ENCODE data around the gene HBA2.
"Not testable (repeated sequence)": the region's sequence is repeated elsewhere in the genome, so short reads cannot be mapped to it uniquely, and the experiment has no call there.

The HBA2 gene

DNA sequence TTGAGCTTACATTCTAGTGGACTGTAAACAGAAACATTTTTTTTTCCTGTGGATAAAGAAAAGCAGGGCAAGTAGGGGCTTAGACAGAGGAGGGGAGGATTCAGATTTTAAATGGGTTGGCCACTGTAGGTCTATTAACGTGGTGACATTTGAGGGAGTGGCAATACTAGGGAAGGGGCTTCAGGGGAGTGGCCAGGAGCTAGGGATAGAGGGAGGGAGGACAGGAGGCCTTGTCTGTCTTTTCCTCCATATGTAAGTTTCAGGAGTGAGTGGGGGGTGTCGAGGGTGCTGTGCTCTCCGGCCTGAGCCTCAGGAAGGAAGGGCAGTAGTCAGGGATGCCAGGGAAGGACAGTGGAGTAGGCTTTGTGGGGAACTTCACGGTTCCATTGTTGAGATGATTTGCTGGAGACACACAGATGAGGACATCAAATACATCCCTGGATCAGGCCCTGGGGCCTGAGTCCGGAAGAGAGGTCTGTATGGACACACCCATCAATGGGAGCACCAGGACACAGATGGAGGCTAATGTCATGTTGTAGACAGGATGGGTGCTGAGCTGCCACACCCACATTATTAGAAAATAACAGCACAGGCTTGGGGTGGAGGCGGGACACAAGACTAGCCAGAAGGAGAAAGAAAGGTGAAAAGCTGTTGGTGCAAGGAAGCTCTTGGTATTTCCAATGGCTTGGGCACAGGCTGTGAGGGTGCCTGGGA lies 13.4 kb upstream of the HBA2 start:
- no peak for DNase-seq

GRCh38 chr16:160242-160641 lies 12.4 kb upstream of the HBA2 start:
- not testable (repeated sequence) for DNase-seq

GRCh38 chr16:160691-161190 lies 11.9 kb upstream of the HBA2 start:
- no peak for DNase-seq

- no peak for DNase-seq
Measured at GRCh38 chr16:162271-162991, 10.2 kb upstream of the HBA2 start.

- not testable (repeated sequence) for DNase-seq
Measured at GRCh38 chr16:163139-163538, 9.5 kb upstream of the HBA2 start.

- DNase-seq: not testable (repeated sequence)
Measured at GRCh38 chr16:163696-164095, 9.0 kb upstream of the HBA2 start.

DNA sequence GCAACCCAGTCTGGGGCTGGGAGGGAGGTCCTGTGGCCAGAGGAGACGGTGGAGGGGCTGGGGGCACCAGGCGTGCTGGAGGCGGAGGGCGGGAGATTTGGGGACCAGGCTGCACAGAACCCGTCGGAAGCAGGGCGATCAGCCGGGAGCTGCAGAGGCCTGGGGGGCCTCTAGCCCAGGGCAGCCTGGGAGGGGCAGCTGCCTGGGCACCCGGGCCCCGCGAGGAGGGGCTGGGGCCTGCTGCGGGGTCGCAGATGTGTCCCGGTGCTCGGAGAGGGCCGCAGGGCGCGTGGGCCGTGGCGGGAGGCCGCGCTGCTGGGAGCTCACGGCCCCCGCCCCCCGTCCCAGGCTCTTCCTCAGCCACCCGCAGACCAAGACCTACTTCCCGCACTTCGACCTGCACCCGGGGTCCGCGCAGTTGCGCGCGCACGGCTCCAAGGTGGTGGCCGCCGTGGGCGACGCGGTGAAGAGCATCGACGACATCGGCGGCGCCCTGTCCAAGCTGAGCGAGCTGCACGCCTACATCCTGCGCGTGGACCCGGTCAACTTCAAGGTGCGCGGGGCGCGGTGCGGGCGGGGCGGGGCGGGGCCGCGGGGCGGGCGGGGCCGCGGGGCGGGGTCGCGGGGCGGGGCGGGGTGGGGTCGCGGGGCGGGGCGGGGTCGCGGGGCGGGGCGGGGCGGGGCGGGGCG lies 8.4 kb upstream of the HBA2 start:
- not testable (repeated sequence) for DNase-seq

DNA sequence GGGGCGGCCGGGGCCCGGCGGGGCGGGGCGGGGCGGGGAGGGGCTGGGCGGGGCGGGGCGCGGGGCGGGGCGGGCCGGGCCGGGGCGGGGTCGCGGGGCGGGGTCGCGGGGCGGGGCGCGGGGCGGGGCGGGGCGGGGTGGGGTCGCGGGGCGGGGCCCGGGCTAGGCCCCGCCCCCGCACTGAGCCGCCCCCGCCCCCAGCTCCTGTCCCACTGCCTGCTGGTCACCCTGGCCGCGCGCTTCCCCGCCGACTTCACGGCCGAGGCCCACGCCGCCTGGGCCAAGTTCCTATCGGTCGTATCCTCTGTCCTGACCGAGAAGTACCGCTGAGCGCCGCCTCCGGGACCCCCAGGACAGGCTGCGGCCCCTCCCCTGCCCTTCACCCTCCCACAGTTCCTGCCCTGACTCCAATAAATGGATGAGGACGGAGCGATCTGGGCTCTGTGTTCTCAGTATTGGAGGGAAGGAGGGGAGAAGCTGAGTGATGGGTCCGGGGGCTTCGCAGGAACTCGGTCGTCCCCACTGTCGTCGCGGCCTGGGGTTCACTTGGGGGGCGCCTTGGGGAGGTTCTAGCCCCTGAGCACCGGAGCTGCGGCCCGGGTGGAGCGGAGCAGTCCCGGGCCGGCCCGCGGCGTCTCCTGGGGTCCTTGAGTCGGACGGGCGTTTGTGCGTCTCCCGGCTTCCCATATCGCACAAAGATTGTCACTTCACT lies 7.7 kb upstream of the HBA2 start:
- peak in 1 of 2 experiments; percentile 34 for DNase-seq

DNA sequence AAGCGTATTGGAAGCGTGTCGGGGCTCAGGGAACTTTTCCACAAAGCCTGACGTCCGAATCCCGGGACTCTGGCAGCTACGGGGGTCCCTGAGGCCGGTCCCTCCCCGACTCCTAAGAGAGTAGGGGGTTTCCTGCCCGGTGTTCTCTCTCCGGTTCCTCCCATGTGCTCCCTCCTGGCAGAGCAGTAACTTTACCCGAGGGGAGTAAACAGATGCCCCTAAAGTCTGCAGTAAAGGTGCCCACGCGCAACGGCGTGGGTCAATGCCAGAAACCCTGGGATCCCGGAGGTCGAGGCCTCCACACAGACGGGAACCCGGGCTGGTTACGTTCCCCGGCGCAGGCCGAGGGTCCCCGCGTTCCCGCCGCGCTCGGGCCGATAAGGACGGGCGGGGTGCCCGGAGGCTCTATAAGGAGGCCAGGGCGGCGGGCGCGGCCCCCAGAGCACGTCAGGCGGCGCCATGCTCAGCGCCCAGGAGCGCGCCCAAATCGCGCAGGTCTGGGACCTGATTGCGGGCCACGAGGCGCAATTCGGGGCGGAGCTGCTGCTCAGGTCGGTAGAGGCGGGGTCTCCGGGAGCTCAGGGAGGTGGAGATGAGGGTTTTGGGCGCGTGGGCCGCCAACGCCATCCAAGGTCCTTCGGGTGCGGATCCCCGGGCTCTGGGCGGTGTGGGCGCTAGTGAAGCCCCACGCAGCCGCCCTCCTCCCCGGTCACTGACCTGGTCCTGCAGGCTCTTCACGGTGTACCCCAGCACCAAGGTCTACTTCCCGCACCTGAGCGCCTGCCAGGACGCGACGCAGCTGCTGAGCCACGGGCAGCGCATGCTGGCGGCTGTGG lies 6.9 kb upstream of the HBA2 start, which contains the start of gene HBM:
Gene HBM, plus strand, starts transcription at position 440 of the 836 bp plus-strand sequence. Its CDS starts 20 bp downstream, at position 460.
- DNase-seq: peak in 1 of 2 experiments; percentile 39

DNA sequence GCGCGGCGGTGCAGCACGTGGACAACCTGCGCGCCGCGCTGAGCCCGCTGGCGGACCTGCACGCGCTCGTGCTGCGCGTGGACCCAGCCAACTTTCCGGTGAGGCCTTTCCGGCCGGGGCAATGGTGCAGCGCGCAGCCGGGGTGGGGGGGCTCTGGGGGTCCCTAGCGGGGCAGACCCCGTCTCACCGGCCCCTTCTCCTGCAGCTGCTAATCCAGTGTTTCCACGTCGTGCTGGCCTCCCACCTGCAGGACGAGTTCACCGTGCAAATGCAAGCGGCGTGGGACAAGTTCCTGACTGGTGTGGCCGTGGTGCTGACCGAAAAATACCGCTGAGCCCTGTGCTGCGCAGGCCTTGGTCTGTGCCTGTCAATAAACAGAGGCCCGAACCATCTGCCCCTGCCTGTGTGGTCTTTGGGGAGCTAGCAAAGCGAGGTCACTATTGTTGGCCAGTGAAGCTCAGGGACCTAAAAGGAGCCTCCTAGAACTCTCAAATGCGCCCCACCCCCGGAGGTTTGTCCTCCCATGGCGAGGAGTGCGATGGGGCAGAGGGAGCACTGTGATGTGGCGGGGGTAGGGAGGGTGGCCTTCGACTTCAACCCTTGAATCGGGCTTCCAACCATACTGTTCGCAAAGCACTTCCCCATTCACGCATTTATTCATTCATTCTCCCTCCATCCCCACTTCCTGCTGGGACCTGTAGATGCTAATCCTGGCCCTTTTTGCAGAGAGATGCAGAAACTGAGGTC lies 6.1 kb upstream of the HBA2 start:
- no peak for DNase-seq

GRCh38 chr16:167122-167690 lies 5.5 kb upstream of the HBA2 start:
- DNase-seq: no peak

GRCh38 chr16:168424-168823 lies 4.3 kb upstream of the HBA2 start:
- DNase-seq: no peak

- DNase-seq: no peak
Measured at GRCh38 chr16:169014-169413, 3.7 kb upstream of the HBA2 start.

- DNase-seq: not testable (repeated sequence)
Measured at GRCh38 chr16:170088-170507, 2.6 kb upstream of the HBA2 start.

DNA sequence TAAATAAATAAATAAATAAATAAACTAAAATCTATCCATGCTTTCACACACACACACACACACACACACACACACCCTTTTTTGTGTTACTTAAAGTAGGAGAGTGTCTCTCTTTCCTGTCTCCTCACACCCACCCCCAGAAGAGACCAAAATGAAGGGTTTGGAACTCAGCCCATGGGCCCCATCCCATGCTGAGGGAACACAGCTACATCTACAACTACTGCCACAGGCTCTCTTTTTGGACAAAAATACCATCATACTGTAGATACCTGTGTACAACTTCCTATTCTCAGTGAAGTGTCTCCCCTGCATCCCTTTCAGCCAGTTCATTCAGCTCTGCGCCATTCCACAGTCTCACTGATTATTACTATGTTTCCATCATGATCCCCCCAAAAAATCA lies 1.9 kb upstream of the HBA2 start:
- no peak for DNase-seq

DNA sequence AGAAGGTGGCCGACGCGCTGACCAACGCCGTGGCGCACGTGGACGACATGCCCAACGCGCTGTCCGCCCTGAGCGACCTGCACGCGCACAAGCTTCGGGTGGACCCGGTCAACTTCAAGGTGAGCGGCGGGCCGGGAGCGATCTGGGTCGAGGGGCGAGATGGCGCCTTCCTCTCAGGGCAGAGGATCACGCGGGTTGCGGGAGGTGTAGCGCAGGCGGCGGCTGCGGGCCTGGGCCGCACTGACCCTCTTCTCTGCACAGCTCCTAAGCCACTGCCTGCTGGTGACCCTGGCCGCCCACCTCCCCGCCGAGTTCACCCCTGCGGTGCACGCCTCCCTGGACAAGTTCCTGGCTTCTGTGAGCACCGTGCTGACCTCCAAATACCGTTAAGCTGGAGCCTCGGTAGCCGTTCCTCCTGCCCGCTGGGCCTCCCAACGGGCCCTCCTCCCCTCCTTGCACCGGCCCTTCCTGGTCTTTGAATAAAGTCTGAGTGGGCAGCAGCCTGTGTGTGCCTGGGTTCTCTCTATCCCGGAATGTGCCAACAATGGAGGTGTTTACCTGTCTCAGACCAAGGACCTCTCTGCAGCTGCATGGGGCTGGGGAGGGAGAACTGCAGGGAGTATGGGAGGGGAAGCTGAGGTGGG lies 657 bp downstream of the HBA2 start:
- DNase-seq: not testable (repeated sequence)

GRCh38 chr16:173928-174769 lies 1.5 kb downstream of the HBA2 start:
- DNase-seq: peak in 1 of 2 experiments; percentile 19

GRCh38 chr16:175011-175949 lies 2.6 kb downstream of the HBA2 start:
- no peak for DNase-seq
